Measurements from ENCODE around the gene CHD2.

GRCh38 chr15:92921215-92922131, 21.3 kb downstream of the CHD2 start:
- TF ChIP-seq, protein P1, sequence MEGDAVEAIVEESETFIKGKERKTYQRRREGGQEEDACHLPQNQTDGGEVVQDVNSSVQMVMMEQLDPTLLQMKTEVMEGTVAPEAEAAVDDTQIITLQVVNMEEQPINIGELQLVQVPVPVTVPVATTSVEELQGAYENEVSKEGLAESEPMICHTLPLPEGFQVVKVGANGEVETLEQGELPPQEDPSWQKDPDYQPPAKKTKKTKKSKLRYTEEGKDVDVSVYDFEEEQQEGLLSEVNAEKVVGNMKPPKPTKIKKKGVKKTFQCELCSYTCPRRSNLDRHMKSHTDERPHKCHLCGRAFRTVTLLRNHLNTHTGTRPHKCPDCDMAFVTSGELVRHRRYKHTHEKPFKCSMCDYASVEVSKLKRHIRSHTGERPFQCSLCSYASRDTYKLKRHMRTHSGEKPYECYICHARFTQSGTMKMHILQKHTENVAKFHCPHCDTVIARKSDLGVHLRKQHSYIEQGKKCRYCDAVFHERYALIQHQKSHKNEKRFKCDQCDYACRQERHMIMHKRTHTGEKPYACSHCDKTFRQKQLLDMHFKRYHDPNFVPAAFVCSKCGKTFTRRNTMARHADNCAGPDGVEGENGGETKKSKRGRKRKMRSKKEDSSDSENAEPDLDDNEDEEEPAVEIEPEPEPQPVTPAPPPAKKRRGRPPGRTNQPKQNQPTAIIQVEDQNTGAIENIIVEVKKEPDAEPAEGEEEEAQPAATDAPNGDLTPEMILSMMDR (IDR thresholded peaks at IDR 0.05): no peak
- TF ChIP-seq POLR2A (IDR thresholded peaks at IDR 0.05): no peak
